ENCODE data around the gene REX1BD.

GRCh38 chr19:18580311-18580710, 8.3 kb upstream of the REX1BD start:
- TF ChIP-seq CTCF (IDR thresholded peaks at IDR 0.05) (no peak), POLR2A (IDR thresholded peaks at IDR 0.05) (no peak)

Measured in prostate gland (tissue), 2 donors.